MG63 (cell line): ENCODE results near the gene PLD5. TPM values are rescaled to one million over a fixed set of nuclear protein-coding genes. Genes with fewer than 3 reads are reported as not detected.

ENCODE experiments used
- DNase-seq: peaks from one replicate; pipeline ENCODE4 v3.0.0-alpha.2; 2020
- H3K27me3 ChIP-seq: fragments of 250-450 bp; sonication (Bioruptor Pico); 2 replicates; pipeline ENCODE4 v1.5.1; 2020; ENCODE audit warnings: mild to moderate bottlenecking, moderate library complexity
- H3K36me3 ChIP-seq: fragments of 250-450 bp; sonication (Bioruptor Pico); 2 replicates; pipeline ENCODE4 v1.5.1; 2020; ENCODE audit warnings: mild to moderate bottlenecking, moderate library complexity
- H3K4me3 ChIP-seq: fragments of 250-450 bp; sonication (Bioruptor Pico); 2 replicates; pipeline ENCODE4 v1.5.1; 2020; ENCODE audit warnings: mild to moderate bottlenecking, moderate library complexity
- H3K9me3 ChIP-seq: fragments of 250-450 bp; sonication (Bioruptor Pico); 2 replicates; pipeline ENCODE4 v1.5.1; 2020; ENCODE audit warnings: mild to moderate bottlenecking, moderate library complexity
- total RNA-seq: library from RNA; depleted of rRNA; stranded (reverse); fragments of >200 nt; shearing (Covaris generic); gene quantifications from 2 replicates; pipeline ENCODE4 v1.2.3, GENCODE V29; 2014; ENCODE audit warnings: low replicate concordance

PLD5 gene
- total RNA-seq, 1 experiment from 2014 or later = 0.03 TPM

DNA sequence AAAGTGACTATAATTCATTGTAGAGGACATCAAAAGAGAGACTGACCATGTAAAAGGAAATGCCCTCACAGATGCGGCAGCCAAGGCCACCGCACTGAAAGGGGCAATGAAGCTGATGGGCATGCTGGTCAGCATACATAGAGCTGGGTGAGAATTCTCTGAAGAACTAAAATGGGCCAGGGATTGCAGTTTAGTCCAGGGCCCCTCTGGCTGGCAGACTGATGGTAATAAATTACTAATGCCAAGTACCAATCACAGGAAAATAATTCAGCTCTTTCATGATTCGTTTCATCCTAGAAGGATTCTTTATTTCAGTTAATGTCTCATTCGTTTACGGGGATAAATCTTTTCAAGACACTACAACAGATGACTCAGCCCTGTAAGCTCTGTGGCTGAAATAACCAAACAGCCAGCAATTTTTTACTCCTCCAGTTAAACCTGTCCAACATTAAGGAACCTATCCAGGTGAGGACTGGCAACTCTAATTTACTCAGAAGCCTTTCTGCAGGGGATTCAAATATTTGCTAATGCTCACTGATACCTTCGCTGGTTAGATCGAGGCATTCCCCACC lies 468.7 kb downstream of the PLD5 start:
- Histone ChIP-seq H3K4me3 (no peak overlapping the region), H3K9me3 (no peaks in the 10 kb centered on the region), H3K27me3 (no peaks in the 10 kb centered on the region), H3K36me3 (no peaks in the 10 kb centered on the region)
- DNase-seq = no peak

DNA sequence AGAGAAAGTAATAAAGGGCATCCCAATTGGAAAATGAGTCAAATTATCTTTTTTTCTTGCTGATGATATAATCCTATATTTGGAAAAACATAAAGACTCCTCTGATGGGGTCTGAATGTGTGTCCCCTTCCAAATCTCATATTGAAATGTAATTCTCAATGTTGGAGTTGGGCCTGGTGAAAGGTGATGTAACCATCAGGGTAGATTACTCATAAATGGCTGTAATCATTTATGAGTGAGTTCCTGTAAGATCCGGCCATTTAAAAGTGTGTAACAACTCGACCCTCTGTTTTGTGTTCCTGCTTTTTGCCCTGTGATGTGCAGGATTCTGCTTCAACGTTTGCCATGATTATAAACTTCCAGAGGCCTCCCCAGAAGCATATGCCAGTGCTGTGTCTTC lies 481.3 kb downstream of the PLD5 start:
- Histone ChIP-seq H3K9me3 (peaks cover 4% of the 10 kb centered on the region; the same call in 1 of the 2 replicates), H3K36me3 (no peaks in the 10 kb centered on the region), H3K27me3 (no peaks in the 10 kb centered on the region), H3K4me3 (no peak overlapping the region)
- DNase-seq = no peak

DNA sequence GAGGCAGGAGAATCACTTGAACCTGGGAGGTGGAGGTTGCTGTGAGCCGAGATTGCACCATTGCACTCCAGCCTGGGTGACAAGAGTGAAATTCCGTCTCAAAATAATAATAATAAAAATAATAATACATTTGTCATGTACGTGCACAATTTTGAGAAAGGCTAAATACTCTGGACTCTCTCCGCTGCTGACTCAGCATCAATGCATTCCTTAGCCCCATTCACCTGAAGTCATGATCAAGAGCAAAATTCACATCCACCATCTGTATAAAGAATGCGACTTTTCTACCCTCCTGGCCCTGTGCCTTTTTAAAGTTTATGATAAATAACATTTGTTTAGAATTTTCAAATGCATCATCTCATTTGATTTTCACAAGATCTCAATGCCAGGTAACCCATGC lies 490.1 kb downstream of the PLD5 start:
- H3K36me3 ChIP-seq = no peaks in the 10 kb centered on the region
- DNase-seq = no peak
- H3K27me3 ChIP-seq = no peaks in the 10 kb centered on the region
- H3K9me3 ChIP-seq = no peaks in the 10 kb centered on the region; the same call in 1 of the 2 replicates
- H3K4me3 ChIP-seq = no peak overlapping the region

DNA sequence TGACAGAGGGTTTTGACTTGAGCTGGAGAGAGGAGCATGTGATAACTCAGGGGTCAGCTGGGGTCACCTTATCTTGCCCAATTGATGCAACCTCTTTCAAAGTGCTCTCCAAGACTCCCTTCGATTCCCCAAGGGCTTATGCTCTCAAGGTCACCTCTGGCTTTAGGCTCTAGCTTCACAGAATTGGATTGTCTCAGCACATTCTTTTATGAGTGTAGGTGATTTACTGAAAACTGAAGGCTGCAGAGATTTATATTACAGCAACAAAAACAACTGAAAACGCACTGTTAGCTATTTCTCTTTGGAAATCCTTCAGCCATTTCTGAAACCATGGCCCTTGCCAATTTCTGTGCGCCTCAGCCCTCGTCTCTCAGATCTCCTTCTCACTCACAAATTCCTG lies 491.1 kb downstream of the PLD5 start:
- Histone ChIP-seq H3K36me3 (no peaks in the 10 kb centered on the region), H3K4me3 (no peak overlapping the region), H3K9me3 (no peaks in the 10 kb centered on the region; the same call in 1 of the 2 replicates), H3K27me3 (no peaks in the 10 kb centered on the region)
- DNase-seq = no peak
